Fibroblast of lung (primary cell): ENCODE data around the gene SETX. TPM values are rescaled to one million over a fixed set of nuclear protein-coding genes. Genes with fewer than 3 reads are reported as not detected.

Experiments
- DNase-seq, 2 donors: peaks; one replicate each; pipeline versions ENCODE4 v3.0.0 to v3.0.0-alpha.2; 2010; ENCODE audit warnings: low read depth in 2 of 2
- H2AFZ ChIP-seq: 2 replicates; pipeline ENCODE4 v1.5.1; 2012; ENCODE audit warnings: low read length, control low read depth, inconsistent platforms
- H3K27ac ChIP-seq: 2 replicates; pipeline ENCODE4 v1.5.1; 2011; ENCODE audit warnings: low read length, control low read depth; ENCODE audit not compliant: insufficient read depth
- H3K27me3 ChIP-seq: 2 replicates; pipeline ENCODE4 v1.5.1; 2011; ENCODE audit warnings: mild to moderate bottlenecking, low read length; ENCODE audit not compliant: control insufficient read depth, insufficient read depth
- H3K36me3 ChIP-seq: 2 replicates; pipeline ENCODE4 v1.5.1; 2011; ENCODE audit warnings: low read length; ENCODE audit not compliant: control insufficient read depth, insufficient read depth
- H3K4me1 ChIP-seq: 2 replicates; pipeline ENCODE4 v1.5.1; 2011; ENCODE audit warnings: low read length; ENCODE audit not compliant: control insufficient read depth, insufficient read depth; ENCODE audit errors: extremely low read depth
- H3K4me2 ChIP-seq: 2 replicates; pipeline ENCODE4 v1.5.1; 2011; ENCODE audit warnings: low read length, control low read depth; ENCODE audit not compliant: insufficient read depth; ENCODE audit errors: extremely low read depth
- H3K4me3 ChIP-seq, 4 experiments: fragments of 200-600 bp in 1 of 4; sonication (generic) in 1 of 4; replicated peaks in 1 of 4; 2 replicates each; pipeline ENCODE4 v1.5.1; 2011 to 2016; ENCODE audit warnings: low read length in 4 of 4, low read depth in 3 of 4, mild to moderate bottlenecking in 3 of 4, control low read depth in 2 of 4, inconsistent platforms in 1 of 4, mixed read lengths in 1 of 4; ENCODE audit not compliant: insufficient read depth in 1 of 4; ENCODE audit errors: control extremely low read depth in 1 of 4
- H3K79me2 ChIP-seq: 2 replicates; pipeline ENCODE4 v1.5.1; 2012; ENCODE audit warnings: mild to moderate bottlenecking, low read length, inconsistent platforms; ENCODE audit not compliant: control insufficient read depth, insufficient read depth
- H3K9ac ChIP-seq: 2 replicates; pipeline ENCODE4 v1.5.1; 2011; ENCODE audit warnings: mild to moderate bottlenecking, low read length, control low read depth; ENCODE audit not compliant: insufficient read depth
- H3K9me3 ChIP-seq: 2 replicates; pipeline ENCODE4 v1.5.1; 2012; ENCODE audit warnings: low read depth, low read length; ENCODE audit not compliant: control insufficient read depth, insufficient read depth
- H4K20me1 ChIP-seq: 2 replicates; pipeline ENCODE4 v1.5.1; 2011; ENCODE audit warnings: low read length; ENCODE audit not compliant: control insufficient read depth, insufficient read depth; ENCODE audit errors: extremely low read depth
- EZH2 ChIP-seq: IDR thresholded peaks from 2 replicates; pipeline ENCODE4 v1.5.1; 2012; ENCODE audit warnings: low read length, control low read depth, mild to moderate bottlenecking; ENCODE audit errors: missing control alignments
- polyA plus RNA-seq, 2 donors: library from polyadenylated mRNA; depleted of rRNA in 1 of 2; stranded (reverse) in 1 of 2; unstranded in 1 of 2; fragments of >200 nt; gene quantifications; 2 replicates each; pipeline ENCODE4 v1.2.1, GENCODE V29; 2011 to 2012; ENCODE audit warnings: missing spikeins in 1 of 2
- total RNA-seq: library from RNA; depleted of rRNA; stranded (reverse); fragments of >200 nt; gene quantifications from 2 replicates; pipeline ENCODE4 v1.2.1, GENCODE V29; 2014
- TF ChIP-seq, protein P1 (sequence below), 2 donors: IDR thresholded peaks in 1 of 2; conservative IDR thresholded peaks in 1 of 2; 1 replicate in 1 of 2; 2 replicates in 1 of 2; pipeline ENCODE4 v1.5.1; 2011 to 2012; ENCODE audit warnings: low read length in 2 of 2, control low read depth in 1 of 2, inconsistent platforms in 1 of 2, low read depth in 1 of 2, mild to moderate bottlenecking in 1 of 2

The SETX gene
- total and polyA plus RNA-seq, 2 donors (not counting 1 experiment from before 2014, with no cell fraction given) = 31.5 to 78.3 TPM

GRCh38 chr9:132293145-132293721, 61.6 kb downstream of the SETX start:
- Histone ChIP-seq H3K9me3 (no peaks in the 10 kb centered on the region), H3K4me3 (no peak overlapping the region), H3K27ac (no peak overlapping the region), H3K4me2 (no peak overlapping the region), H3K36me3 (peaks cover 15% of the 10 kb centered on the region), H3K27me3 (no peaks in the 10 kb centered on the region), H3K79me2 (no peaks in the 10 kb centered on the region), H2AFZ (no peak overlapping the region), H3K9ac (no peak overlapping the region), H3K4me1 (peaks cover 6% of the 10 kb centered on the region), H4K20me1 (no peaks in the 10 kb centered on the region)
- TF ChIP-seq, protein P1, sequence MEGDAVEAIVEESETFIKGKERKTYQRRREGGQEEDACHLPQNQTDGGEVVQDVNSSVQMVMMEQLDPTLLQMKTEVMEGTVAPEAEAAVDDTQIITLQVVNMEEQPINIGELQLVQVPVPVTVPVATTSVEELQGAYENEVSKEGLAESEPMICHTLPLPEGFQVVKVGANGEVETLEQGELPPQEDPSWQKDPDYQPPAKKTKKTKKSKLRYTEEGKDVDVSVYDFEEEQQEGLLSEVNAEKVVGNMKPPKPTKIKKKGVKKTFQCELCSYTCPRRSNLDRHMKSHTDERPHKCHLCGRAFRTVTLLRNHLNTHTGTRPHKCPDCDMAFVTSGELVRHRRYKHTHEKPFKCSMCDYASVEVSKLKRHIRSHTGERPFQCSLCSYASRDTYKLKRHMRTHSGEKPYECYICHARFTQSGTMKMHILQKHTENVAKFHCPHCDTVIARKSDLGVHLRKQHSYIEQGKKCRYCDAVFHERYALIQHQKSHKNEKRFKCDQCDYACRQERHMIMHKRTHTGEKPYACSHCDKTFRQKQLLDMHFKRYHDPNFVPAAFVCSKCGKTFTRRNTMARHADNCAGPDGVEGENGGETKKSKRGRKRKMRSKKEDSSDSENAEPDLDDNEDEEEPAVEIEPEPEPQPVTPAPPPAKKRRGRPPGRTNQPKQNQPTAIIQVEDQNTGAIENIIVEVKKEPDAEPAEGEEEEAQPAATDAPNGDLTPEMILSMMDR (conservative IDR thresholded peaks at IDR 0.05 in 1 of 2, IDR thresholded peaks at IDR 0.05 in 1 of 2; ENCODE audit: low read depth in 1 of 2, low read length in 2 of 2) = no peak
- TF ChIP-seq EZH2 = no peak
- no peak for DNase-seq

GRCh38 chr9:132288966-132289365, 65.8 kb downstream of the SETX start:
- Histone ChIP-seq H3K4me2 (peak overlapping the region; percentile 23), H3K36me3 (peaks cover 5% of the 10 kb centered on the region), H2AFZ (no peak overlapping the region), H3K27me3 (no peaks in the 10 kb centered on the region), H3K9ac (no peak overlapping the region), H3K79me2 (no peaks in the 10 kb centered on the region), H3K9me3 (no peaks in the 10 kb centered on the region), H3K27ac (peak overlapping the region; percentile 61), H3K4me1 (peaks cover 14% of the 10 kb centered on the region), H3K4me3 (no peak overlapping the region), H4K20me1 (no peaks in the 10 kb centered on the region)
- no peak for TF ChIP-seq EZH2
- TF ChIP-seq, protein P1 (conservative IDR thresholded peaks at IDR 0.05 in 1 of 2, IDR thresholded peaks at IDR 0.05 in 1 of 2; ENCODE audit: low read depth in 1 of 2, low read length in 2 of 2) = no peak
- peak; percentile 22 to 47 for DNase-seq

GRCh38 chr9:132288361-132288760, 66.4 kb downstream of the SETX start:
- peak overlapping the region; percentile 23 for H3K4me2 ChIP-seq
- no peaks in the 10 kb centered on the region for H3K27me3 ChIP-seq
- no peak overlapping the region for H2AFZ ChIP-seq
- H3K36me3 ChIP-seq = peaks cover 5% of the 10 kb centered on the region
- no peak for TF ChIP-seq EZH2
- TF ChIP-seq, protein P1 (conservative IDR thresholded peaks at IDR 0.05 in 1 of 2, IDR thresholded peaks at IDR 0.05 in 1 of 2; ENCODE audit: low read depth in 1 of 2, low read length in 2 of 2) = no peak
- peak; percentile 65 to 83 for DNase-seq
- no peak overlapping the region for H3K9ac ChIP-seq
- H3K9me3 ChIP-seq = no peaks in the 10 kb centered on the region
- peak overlapping the region; percentile 61 for H3K27ac ChIP-seq
- H3K79me2 ChIP-seq = no peaks in the 10 kb centered on the region
- H3K4me3 ChIP-seq = no peak overlapping the region
- H4K20me1 ChIP-seq = no peaks in the 10 kb centered on the region
- peaks cover 14% of the 10 kb centered on the region for H3K4me1 ChIP-seq
